GM12872 (cell line): ENCODE measurements around the gene ATF6.
A peak's percentile ranks its signal among the peaks of the same experiment; 100 is the strongest.

Experiments used
- CTCF ChIP-seq: IDR thresholded peaks from 3 replicates; pipeline ENCODE4 v1.5.1; 2011; ENCODE audit warnings: low read depth, mild to moderate bottlenecking, low read length, moderate library complexity; ENCODE audit not compliant: insufficient read depth

Gene ATF6

DNA sequence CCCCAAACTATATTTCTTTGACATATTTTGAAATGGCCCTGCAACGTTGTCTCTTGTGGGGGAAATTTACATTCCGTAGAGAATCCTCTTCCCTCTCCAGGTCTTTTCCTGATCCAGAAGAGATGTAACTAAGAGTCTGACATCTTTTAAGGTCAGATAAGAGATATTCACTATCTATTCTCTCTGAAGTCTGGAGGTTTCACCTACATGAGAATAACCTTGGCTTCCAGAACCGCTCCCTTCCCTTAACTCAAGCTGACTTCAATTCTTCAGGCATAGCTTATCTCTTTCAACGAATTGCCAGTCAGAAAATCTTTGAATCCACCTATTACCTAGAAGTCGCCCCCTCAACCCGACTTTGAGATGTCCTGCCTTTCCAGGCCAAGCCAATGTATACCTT lies 34.9 kb upstream of the ATF6 start:
- TF ChIP-seq CTCF: no peak

- TF ChIP-seq CTCF: no peak
These were observed 34.0 kb upstream of the ATF6 start for GRCh38 chr1:161731981-161732718.

- TF ChIP-seq CTCF: no peak
These were observed 32.6 kb upstream of the ATF6 start for GRCh38 chr1:161733526-161733925.

DNA sequence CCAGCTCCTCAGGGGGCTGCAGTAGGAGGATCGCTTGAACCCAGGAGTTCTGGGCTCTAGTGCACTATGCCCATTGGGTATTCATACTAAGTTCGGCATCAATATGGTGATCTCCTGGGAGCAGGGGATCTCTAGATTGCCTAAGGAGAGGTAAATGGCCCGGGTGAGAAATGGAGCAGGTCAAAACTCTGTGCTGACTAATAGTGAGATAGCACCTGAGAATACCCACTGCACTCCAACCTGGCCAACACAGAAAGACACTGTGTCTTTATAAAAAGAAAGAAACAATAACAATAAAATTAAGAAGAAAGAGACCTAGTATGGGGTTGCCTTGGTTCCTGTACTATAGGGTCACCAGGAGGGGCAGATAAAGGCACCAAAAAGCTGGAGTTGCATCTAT lies 30.3 kb upstream of the ATF6 start:
- TF ChIP-seq CTCF: no peak

- TF ChIP-seq CTCF: no peak
These were observed 29.7 kb upstream of the ATF6 start for GRCh38 chr1:161736335-161736969.

GRCh38 chr1:161737625-161738024 lies 28.5 kb upstream of the ATF6 start:
- no peak for TF ChIP-seq CTCF

GRCh38 chr1:161738627-161739287 lies 27.4 kb upstream of the ATF6 start:
- peak; percentile 64; the same call in 2 of the 3 replicates for TF ChIP-seq CTCF
